ENCODE results near the gene NTN5. TPM values are rescaled to one million over a fixed set of nuclear protein-coding genes. Genes with fewer than 3 reads are reported as not detected.

Gene NTN5
- total and polyA plus RNA-seq, 9 of the 15 experiments (the other 6 are each of a cell fraction or from before 2014, with no cell fraction given): not detected

- no peak for TF ChIP-seq CEBPG (CRISPR knock-in tag; IDR thresholded peaks at IDR 0.05)
- no peak for TF ChIP-seq CEBPG (tag; conservative IDR thresholded peaks at IDR 0.05 in 1 of 2, IDR thresholded peaks at IDR 0.05 in 1 of 2)
- TF ChIP-seq ILK (tag; IDR thresholded peaks at IDR 0.05; ENCODE audit: borderline replicate concordance, low read depth): no peak
- TF ChIP-seq STAG1 (CRISPR knock-in tag; IDR thresholded peaks at IDR 0.05; ENCODE audit: borderline replicate concordance): no peak
- TF ChIP-seq SMAD4 (CRISPR knock-in tag; conservative IDR thresholded peaks at IDR 0.05): no peak
- TF ChIP-seq ZNF124 (CRISPR knock-in tag; IDR thresholded peaks at IDR 0.05): no peak
- no peak for TF ChIP-seq RNF219 (CRISPR knock-in tag; IDR thresholded peaks at IDR 0.05)
- TF ChIP-seq NUFIP1 (IDR thresholded peaks at IDR 0.05; ENCODE audit: partially characterized antibody): no peak
- no peak for TF ChIP-seq ATF1 (CRISPR knock-in tag; IDR thresholded peaks at IDR 0.05)
- TF ChIP-seq ATF1 (tag; IDR thresholded peaks at IDR 0.05): no peak
- no peak for TF ChIP-seq SETDB1 (IDR thresholded peaks at IDR 0.05; ENCODE audit: low read length)
- TF ChIP-seq E2F1 (CRISPR knock-in tag; IDR thresholded peaks at IDR 0.05): no peak
- no peak for TF ChIP-seq EP400 (IDR thresholded peaks at IDR 0.05)
- TF ChIP-seq ZNF431 (CRISPR knock-in tag; IDR thresholded peaks at IDR 0.05): no peak
- no peak for TF ChIP-seq PURB (CRISPR knock-in tag; IDR thresholded peaks at IDR 0.05; ENCODE audit: low read depth)
- TF ChIP-seq ZNF766 (CRISPR knock-in tag; conservative IDR thresholded peaks at IDR 0.05): no peak
- no peak for TF ChIP-seq ZSCAN29 (IDR thresholded peaks at IDR 0.05)
- TF ChIP-seq TAF7 (tag; IDR thresholded peaks at IDR 0.05): no peak
- TF ChIP-seq ZNF445 (CRISPR knock-in tag; IDR thresholded peaks at IDR 0.05; ENCODE audit: low read depth): no peak
- no peak for TF ChIP-seq ZBTB33 (CRISPR knock-in tag; IDR thresholded peaks at IDR 0.05)
- TF ChIP-seq CEBPB (tag; IDR thresholded peaks at IDR 0.05): no peak
- TF ChIP-seq ZNF282 (CRISPR knock-in tag; IDR thresholded peaks at IDR 0.05): no peak
Observed at GRCh38 chr19:48678201-48678600, 5.4 kb upstream of the NTN5 start (continued).
